BLaER1 treated with 17β-estradiol and CSF1 and Interleukin-3, amounts not matched to agents 10 nM and 100 nM (cell line): Measurements from ENCODE around the gene LHFPL6.

Experiments used
- H3K27ac ChIP-seq, 11 experiments: shearing (Covaris generic); formaldehyde crosslinking; 2 replicates each; pipeline ENCODE4 v1.8.1; 2022
- H3K27me3 ChIP-seq, 11 experiments: shearing (Covaris generic); formaldehyde crosslinking; 2 replicates each; pipeline ENCODE4 v1.8.1; 2022
- H3K36me3 ChIP-seq, 11 experiments: shearing (Covaris generic); formaldehyde crosslinking; 2 replicates each; pipeline ENCODE4 v1.8.1; 2022
- H3K4me1 ChIP-seq, 10 experiments: shearing (Covaris generic); formaldehyde crosslinking; 2 replicates each; pipeline ENCODE4 v1.8.1; 2022
- H3K4me2 ChIP-seq, 11 experiments: shearing (Covaris generic); formaldehyde crosslinking; 2 replicates each; pipeline ENCODE4 v1.8.1; 2022
- H3K4me3 ChIP-seq, 10 experiments: shearing (Covaris generic); formaldehyde crosslinking; 2 replicates each; pipeline ENCODE4 v1.8.1; 2022
- H3K9ac ChIP-seq, 11 experiments: shearing (Covaris generic); formaldehyde crosslinking; 2 replicates each; pipeline ENCODE4 v1.8.1; 2022
- H3K9me3 ChIP-seq, 11 experiments: shearing (Covaris generic); formaldehyde crosslinking; replicated peaks in 1 of 11; 2 replicates each; pipeline ENCODE4 v1.8.1; 2022
- H4K20me1 ChIP-seq, 11 experiments: shearing (Covaris generic); formaldehyde crosslinking; 2 replicates each; pipeline ENCODE4 v1.8.1; 2022
- Cebpa-rat ChIP-seq, 11 experiments: shearing (Covaris generic); IDR thresholded peaks; 2 replicates each; pipeline ENCODE4 v1.8.1; 2022

The LHFPL6 gene

DNA sequence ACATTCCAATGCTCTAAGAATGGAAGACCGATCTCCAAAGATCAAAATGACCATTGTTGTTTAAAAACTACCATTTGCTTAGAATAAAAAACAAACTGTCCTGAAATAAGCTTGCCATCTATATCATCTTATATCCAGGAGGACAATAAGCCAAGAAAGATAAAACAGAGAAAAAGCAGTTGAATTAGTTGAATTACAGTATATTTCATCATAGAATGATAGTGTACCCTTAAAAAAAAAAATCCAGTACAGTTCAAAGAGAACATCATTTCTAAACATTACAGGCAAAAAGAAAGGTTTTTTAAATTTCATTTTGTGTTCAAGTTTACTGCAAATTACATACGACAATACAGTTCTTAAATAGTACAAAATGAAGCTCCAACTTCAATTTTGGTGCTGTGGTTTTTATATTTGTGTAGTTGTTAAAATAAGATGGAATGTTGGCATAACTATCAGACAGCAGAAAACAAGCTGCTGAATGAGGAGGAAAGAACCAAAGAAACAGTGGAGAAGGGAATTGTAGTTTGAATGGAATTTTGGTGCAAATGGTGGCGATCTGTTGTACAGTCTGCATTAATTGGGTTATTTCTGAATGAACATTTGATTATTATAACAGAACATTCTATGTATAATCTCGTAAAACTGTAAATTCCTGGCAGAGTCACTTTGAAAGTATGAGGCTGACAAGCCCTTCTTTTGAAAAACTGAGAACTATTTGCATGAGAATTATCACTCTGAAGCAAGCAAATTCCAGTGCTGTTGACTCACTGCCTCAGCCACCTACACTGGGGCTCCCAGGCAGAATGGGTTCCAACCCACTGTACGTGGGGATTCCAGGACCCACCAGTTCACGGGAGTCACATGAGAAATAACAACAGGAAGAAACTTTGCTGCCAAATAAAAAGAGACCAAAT, 37.7 kb downstream of the LHFPL6 start:
- no peaks in the 10 kb centered on the region for H3K27me3 ChIP-seq
- H4K20me1 ChIP-seq = no peaks in the 10 kb centered on the region
- no peaks in the 10 kb centered on the region for H3K4me1 ChIP-seq
- H3K4me3 ChIP-seq = no peak overlapping the region
- TF ChIP-seq Cebpa-rat (IDR thresholded peaks at IDR 0.05) = no peak
- H3K9me3 ChIP-seq = no peaks in the 10 kb centered on the region
- H3K4me2 ChIP-seq = no peak overlapping the region
- H3K27ac ChIP-seq = no peak overlapping the region
- H3K36me3 ChIP-seq = no peaks in the 10 kb centered on the region
- no peak overlapping the region for H3K9ac ChIP-seq

DNA sequence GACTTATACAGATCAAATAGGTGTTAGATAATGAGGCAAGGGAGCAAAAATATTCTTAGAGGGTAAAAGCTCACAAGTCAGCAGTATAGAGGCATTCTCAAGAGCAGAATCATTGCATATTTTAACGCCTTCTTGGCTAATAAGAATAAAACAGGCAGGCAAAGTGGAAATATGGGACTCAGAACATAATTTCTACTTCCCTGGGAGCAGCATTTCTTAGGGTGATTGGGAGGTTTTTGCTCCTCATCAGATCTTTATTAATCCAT, 39.6 kb downstream of the LHFPL6 start:
- H3K27ac ChIP-seq = no peak overlapping the region
- H4K20me1 ChIP-seq = no peaks in the 10 kb centered on the region
- TF ChIP-seq Cebpa-rat (IDR thresholded peaks at IDR 0.05) = no peak
- no peak overlapping the region for H3K4me2 ChIP-seq
- no peak overlapping the region for H3K4me3 ChIP-seq
- no peaks in the 10 kb centered on the region for H3K9me3 ChIP-seq
- H3K9ac ChIP-seq = no peak overlapping the region
- H3K27me3 ChIP-seq = no peaks in the 10 kb centered on the region
- no peaks in the 10 kb centered on the region for H3K36me3 ChIP-seq
- no peaks in the 10 kb centered on the region for H3K4me1 ChIP-seq

DNA sequence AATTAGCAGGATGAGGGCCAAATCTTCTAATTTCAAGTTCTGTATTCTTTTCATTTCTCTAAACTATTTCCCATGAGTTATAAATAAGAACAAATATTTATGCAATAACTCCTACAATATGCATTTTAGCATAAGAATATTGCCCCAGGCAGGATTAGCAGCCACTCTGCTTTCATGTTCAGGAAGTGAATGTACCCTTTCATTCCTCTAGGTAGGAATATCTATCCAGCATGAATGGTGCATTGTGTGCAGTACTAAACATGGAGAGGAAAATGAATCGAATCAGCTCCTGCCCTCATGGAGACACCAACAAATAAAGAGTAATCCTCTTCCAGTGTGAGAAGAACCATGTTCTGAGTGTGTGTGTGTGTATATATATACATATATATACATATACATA, 41.0 kb downstream of the LHFPL6 start:
- no peaks in the 10 kb centered on the region for H3K9me3 ChIP-seq
- TF ChIP-seq Cebpa-rat (IDR thresholded peaks at IDR 0.05) = no peak
- H3K4me1 ChIP-seq = no peaks in the 10 kb centered on the region
- no peaks in the 10 kb centered on the region for H4K20me1 ChIP-seq
- no peaks in the 10 kb centered on the region for H3K36me3 ChIP-seq
- no peaks in the 10 kb centered on the region for H3K27me3 ChIP-seq
- no peak overlapping the region for H3K27ac ChIP-seq
- no peak overlapping the region for H3K4me2 ChIP-seq
- no peak overlapping the region for H3K4me3 ChIP-seq
- H3K9ac ChIP-seq = no peak overlapping the region

DNA sequence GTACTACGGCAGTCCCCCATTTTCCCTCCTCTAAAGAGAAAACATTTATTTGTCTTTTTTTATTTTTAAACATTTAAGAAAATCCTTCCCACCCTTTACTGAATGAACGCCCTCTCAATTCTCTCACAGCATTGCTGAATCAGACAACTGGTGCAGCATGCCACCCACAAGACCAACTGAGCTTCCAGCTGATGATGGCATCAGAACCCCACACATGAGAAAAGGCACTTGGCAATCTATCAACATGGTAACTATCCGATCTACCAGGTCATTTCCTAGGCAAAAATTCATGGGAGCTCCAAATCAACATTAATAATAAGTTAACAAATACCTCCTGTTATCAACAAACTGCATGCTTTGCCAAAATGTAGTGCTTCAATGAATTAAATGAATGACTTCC, 43.1 kb downstream of the LHFPL6 start:
- no peak overlapping the region for H3K4me3 ChIP-seq
- H3K9me3 ChIP-seq = no peaks in the 10 kb centered on the region
- no peaks in the 10 kb centered on the region for H3K4me1 ChIP-seq
- no peaks in the 10 kb centered on the region for H3K27me3 ChIP-seq
- no peak overlapping the region for H3K9ac ChIP-seq
- no peaks in the 10 kb centered on the region for H4K20me1 ChIP-seq
- H3K4me2 ChIP-seq = no peak overlapping the region
- no peak for TF ChIP-seq Cebpa-rat (IDR thresholded peaks at IDR 0.05)
- no peaks in the 10 kb centered on the region for H3K36me3 ChIP-seq
- H3K27ac ChIP-seq = no peak overlapping the region

DNA sequence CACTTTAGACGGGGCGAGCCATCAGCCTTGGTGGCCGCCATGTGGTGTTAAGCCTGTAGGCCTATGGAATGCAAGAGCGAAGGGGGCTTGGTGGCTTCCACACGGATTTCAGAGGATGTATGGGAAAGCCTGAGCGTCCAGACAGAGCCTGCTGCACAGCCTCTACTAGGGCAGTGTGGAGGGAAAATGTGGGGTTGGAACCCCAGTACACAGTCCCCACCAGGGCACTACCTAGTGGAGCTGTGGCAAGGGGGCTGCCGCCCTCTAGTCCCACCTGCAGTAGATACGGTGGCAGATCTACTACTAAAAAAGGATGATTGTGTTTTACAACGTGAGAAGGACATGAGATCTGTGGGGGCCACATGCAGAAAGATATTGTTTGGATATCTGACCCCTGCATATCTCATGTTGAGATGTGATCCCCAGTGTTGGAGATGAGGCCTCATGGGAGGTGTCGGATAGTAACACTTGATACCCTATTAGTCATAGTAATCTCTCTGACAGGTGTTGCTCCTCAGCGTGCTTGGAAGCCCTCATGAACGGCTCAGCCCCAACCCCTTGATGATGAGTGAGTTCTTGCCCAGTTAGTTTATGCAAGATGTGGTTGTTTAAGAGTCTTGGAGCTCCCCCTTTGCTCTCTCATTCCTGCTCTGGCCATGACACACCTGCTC, 45.6 kb downstream of the LHFPL6 start:
- H3K36me3 ChIP-seq = no peaks in the 10 kb centered on the region
- H3K9ac ChIP-seq = no peak overlapping the region
- H3K27me3 ChIP-seq = no peaks in the 10 kb centered on the region
- no peak for TF ChIP-seq Cebpa-rat (IDR thresholded peaks at IDR 0.05)
- no peak overlapping the region for H3K4me2 ChIP-seq
- H3K4me3 ChIP-seq = no peak overlapping the region
- H3K27ac ChIP-seq = no peak overlapping the region
- H3K9me3 ChIP-seq = no peaks in the 10 kb centered on the region
- no peaks in the 10 kb centered on the region for H4K20me1 ChIP-seq
- H3K4me1 ChIP-seq = no peaks in the 10 kb centered on the region

DNA sequence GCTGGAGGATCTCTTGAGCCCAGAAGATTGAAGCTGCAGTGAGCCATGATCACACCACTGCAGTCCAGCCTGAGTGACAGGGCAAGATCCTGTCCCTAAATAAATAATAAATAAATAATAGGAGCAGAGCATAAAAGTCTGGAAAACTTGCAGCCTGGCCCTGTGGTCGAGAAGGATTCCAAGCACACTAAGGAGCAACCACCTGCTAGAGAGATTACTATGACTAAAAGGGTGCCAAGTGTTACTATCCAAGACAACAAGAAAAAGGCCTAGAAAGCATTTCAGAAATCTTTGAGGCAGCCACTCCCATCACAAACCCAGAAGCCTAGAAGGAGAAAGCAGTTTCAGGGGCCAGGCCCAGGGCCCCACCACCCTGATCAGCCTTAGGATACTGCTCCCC, 46.1 kb downstream of the LHFPL6 start:
- Histone ChIP-seq H3K9me3 (no peaks in the 10 kb centered on the region), H3K4me2 (no peak overlapping the region), H3K9ac (no peak overlapping the region)

DNA sequence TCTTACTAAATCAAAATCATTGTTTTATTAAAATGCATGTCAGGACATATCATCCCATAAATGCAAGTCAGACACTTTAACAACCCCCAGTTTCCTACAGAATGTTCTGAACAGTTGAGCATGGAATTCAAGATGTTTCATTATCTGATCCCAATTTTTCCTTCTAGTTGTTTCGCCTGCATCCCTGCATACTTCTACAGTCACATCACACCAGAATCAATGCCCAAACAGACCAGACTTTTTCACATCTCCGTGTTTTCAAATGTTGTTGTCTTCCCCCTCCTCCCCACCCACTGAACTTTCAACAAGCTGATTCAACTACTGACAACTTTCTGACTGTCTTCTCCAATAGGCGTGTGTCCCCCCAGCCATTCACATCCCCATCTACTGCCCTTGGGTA, 48.6 kb downstream of the LHFPL6 start:
- H3K27me3 ChIP-seq = no peaks in the 10 kb centered on the region
- H3K4me2 ChIP-seq = no peak overlapping the region
- H3K4me1 ChIP-seq = no peaks in the 10 kb centered on the region
- no peaks in the 10 kb centered on the region for H4K20me1 ChIP-seq
- H3K27ac ChIP-seq = no peak overlapping the region
- TF ChIP-seq Cebpa-rat (IDR thresholded peaks at IDR 0.05) = no peak
- peaks cover 0 to 5% (median 0%) of the 10 kb centered on the region in 11 experiments; a peak in 1 of 22 replicates for H3K9me3 ChIP-seq
- H3K4me3 ChIP-seq = no peak overlapping the region
- H3K36me3 ChIP-seq = no peaks in the 10 kb centered on the region
- no peak overlapping the region for H3K9ac ChIP-seq

More for the DNA sequence above, 46.1 kb downstream of the LHFPL6 start:
- no peaks in the 10 kb centered on the region for H4K20me1 ChIP-seq
- no peak overlapping the region for H3K27ac ChIP-seq
- H3K4me1 ChIP-seq = no peaks in the 10 kb centered on the region
- TF ChIP-seq Cebpa-rat (IDR thresholded peaks at IDR 0.05) = no peak
- no peak overlapping the region for H3K4me3 ChIP-seq
- no peaks in the 10 kb centered on the region for H3K36me3 ChIP-seq
- H3K27me3 ChIP-seq = no peaks in the 10 kb centered on the region

DNA sequence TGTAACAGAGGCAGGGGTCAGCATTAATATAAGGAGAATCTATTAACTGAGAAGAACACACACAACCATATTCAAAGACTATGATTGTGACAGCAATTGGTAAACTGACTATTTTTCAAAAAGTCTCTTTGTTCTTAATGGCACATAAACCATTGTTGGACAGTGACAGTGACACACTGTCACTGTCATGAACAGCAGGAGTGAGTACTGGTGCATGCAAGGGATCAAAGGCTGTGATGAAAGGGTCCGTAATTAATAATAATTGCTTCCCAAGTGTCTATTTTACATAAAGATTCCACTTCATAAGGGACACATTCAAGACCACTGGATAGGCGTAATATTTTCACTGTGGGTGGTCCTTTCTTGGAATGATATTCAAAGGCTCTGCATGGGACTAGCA, 50.7 kb downstream of the LHFPL6 start:
- H3K27me3 ChIP-seq = no peaks in the 10 kb centered on the region
- no peaks in the 10 kb centered on the region for H4K20me1 ChIP-seq
- H3K4me2 ChIP-seq = no peak overlapping the region
- no peaks in the 10 kb centered on the region for H3K4me1 ChIP-seq
- H3K9ac ChIP-seq = no peak overlapping the region
- no peak for TF ChIP-seq Cebpa-rat (IDR thresholded peaks at IDR 0.05)
- no peak overlapping the region for H3K27ac ChIP-seq
- no peak overlapping the region for H3K4me3 ChIP-seq
- peaks cover 0 to 5% (median 0%) of the 10 kb centered on the region in 11 experiments; a peak in 1 of 22 replicates for H3K9me3 ChIP-seq
- H3K36me3 ChIP-seq = no peaks in the 10 kb centered on the region

DNA sequence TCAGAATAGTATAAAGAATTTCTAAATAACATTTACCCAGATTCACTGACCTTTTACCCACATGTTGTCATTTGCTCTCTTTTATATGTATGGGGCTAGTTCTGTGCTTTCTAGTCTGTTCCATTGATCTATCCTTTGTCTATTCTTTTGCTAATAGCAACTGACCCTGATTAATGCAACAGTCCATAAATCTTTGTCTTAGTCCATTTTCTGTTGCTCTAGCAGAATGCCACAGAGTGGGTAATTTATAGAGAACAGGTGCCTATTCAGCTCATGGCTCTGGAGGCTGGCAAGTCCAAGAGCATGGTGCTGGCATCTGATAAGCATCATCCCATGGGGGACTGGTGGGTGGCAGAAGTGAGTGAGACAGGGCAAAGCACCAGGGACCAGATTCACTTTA, 52.1 kb downstream of the LHFPL6 start:
- H3K27ac ChIP-seq = no peak overlapping the region
- H3K4me1 ChIP-seq = no peaks in the 10 kb centered on the region
- H3K9me3 ChIP-seq = peaks cover 0 to 5% (median 0%) of the 10 kb centered on the region in 11 experiments; a peak in 1 of 22 replicates
- H4K20me1 ChIP-seq = no peaks in the 10 kb centered on the region
- no peak overlapping the region for H3K4me2 ChIP-seq
- no peaks in the 10 kb centered on the region for H3K36me3 ChIP-seq
- H3K27me3 ChIP-seq = no peaks in the 10 kb centered on the region
- no peak for TF ChIP-seq Cebpa-rat (IDR thresholded peaks at IDR 0.05)
- no peak overlapping the region for H3K4me3 ChIP-seq
- no peak overlapping the region for H3K9ac ChIP-seq

DNA sequence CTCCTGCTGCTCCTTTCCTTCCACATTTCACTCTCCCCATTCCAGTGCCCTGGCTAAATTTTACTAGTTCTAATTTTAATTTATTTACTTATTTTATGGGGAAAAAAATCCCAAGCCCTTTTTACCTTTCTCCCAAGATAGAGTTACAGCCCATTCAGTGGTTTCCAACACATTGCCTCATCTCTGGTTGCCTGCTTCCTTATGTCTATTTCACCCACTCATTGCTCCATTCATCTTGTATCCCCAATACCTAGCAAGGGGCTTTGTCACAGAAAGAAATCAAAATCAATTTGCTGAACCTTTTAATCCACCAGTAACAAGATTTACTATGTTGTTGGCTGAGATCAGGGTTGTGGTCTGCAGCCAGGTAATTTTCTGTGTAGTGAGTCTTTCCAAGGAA, 55.9 kb downstream of the LHFPL6 start:
- Histone ChIP-seq H3K4me2 (no peak overlapping the region), H3K27ac (no peak overlapping the region), H4K20me1 (no peaks in the 10 kb centered on the region), H3K4me1 (no peaks in the 10 kb centered on the region), H3K9ac (no peak overlapping the region), H3K4me3 (no peak overlapping the region), H3K9me3 (peaks cover 0 to 5% (median 0%) of the 10 kb centered on the region in 11 experiments; a peak in 1 of 22 replicates), H3K27me3 (no peaks in the 10 kb centered on the region), H3K36me3 (no peaks in the 10 kb centered on the region)
- no peak for TF ChIP-seq Cebpa-rat (IDR thresholded peaks at IDR 0.05)
